ENCODE measurements around the gene ANKRD37. TPM values are rescaled to one million over a fixed set of nuclear protein-coding genes. Genes with fewer than 3 reads are reported as not detected.

ANKRD37 gene
- total and polyA plus RNA-seq, 2 of the 8 experiments (the other 6 are each of a cell fraction or from before 2014, with no cell fraction given), result 2.8 to 3.4 TPM

GRCh38 chr4:185390941-185391340, 5.7 kb upstream of the ANKRD37 start:
- no peak overlapping the region for H4K5ac ChIP-seq (ENCODE audit: insufficient read length, low read depth, low read length)
- POLR2A ChIA-PET (ENCODE audit: partially characterized antibody), result interaction anchor here (1.1 kb wide), 1 partner anchor 16 kb away, joined by 3 read pairs; no protein-coding TSS in a partner anchor
- 91% methylated on average over 6 of the region's 6 CpGs; no CpG with 5 or more reads in 1 of the 2 experiments for WGBS, 2 experiments (ENCODE audit: extremely low coverage in 1 of 2, insufficient coverage in 1 of 2, insufficient read length in 1 of 2, insufficient replicate concordance in 2 of 2, low coverage in 1 of 2, low lambda C conversion rate in 2 of 2, missing lambda C conversion rate in 1 of 2)
- TF ChIP-seq GABPA (IDR thresholded peaks at IDR 0.05; ENCODE audit: borderline replicate concordance, insufficient read depth, low read length) (no peak), POU5F1 (IDR thresholded peaks at IDR 0.05; ENCODE audit: low read depth, low read length) (no peak), JUND (IDR thresholded peaks at IDR 0.05; ENCODE audit: low read length) (no peak), NRF1 (IDR thresholded peaks at IDR 0.05; ENCODE audit: low read depth, low read length) (no peak), SAP30 (IDR thresholded peaks at IDR 0.05; ENCODE audit: insufficient read depth, insufficient replicate concordance, low read length) (no peak), BACH1 (IDR thresholded peaks at IDR 0.05; ENCODE audit: low read length) (no peak), ATF2 (IDR thresholded peaks at IDR 0.05; ENCODE audit: low read length) (no peak), BRCA1 (IDR thresholded peaks at IDR 0.05; ENCODE audit: low read depth, low read length) (no peak), FOSL1 (IDR thresholded peaks at IDR 0.05; ENCODE audit: insufficient read depth, low read depth, low read length) (no peak), SIRT6 (IDR thresholded peaks at IDR 0.05; ENCODE audit: low read length) (no peak), JUN (IDR thresholded peaks at IDR 0.05; ENCODE audit: low read depth, low read length) (no peak), ATF3 (IDR thresholded peaks at IDR 0.05; ENCODE audit: insufficient read depth, low read depth, low read length) (no peak)

More at GRCh38 chr4:185390941-185391340, 5.7 kb upstream of the ANKRD37 start:
- Histone ChIP-seq H3K23ac (ENCODE audit: insufficient read length) (no peak overlapping the region), H3K4me3 (ENCODE audit: extremely low read depth in 1 of 4, insufficient read depth in 2 of 4, low read depth in 3 of 4, low read length in 4 of 4) (no peak overlapping the region), H2BK120ac (replicated peaks; ENCODE audit: low read depth, low read length) (no peak overlapping the region), H3K23me2 (ENCODE audit: low read depth, low read length) (peaks cover 3% of the 10 kb centered on the region; the same call in 1 of the 2 replicates), H3K4ac (replicated peaks; ENCODE audit: insufficient read length, low read depth, low read length) (no peak overlapping the region), H3K79me1 (ENCODE audit: low read depth, low read length) (no peaks in the 10 kb centered on the region), H3K9ac (replicated peaks in 1 of 4; ENCODE audit: extremely low read depth in 1 of 4, low read depth in 3 of 4, low read length in 3 of 4) (no peak overlapping the region), H2AFZ (ENCODE audit: low read length) (no peak overlapping the region), H2BK5ac (ENCODE audit: low read depth, low read length) (no peak overlapping the region), H2BK12ac (ENCODE audit: low read depth, low read length) (no peak overlapping the region), H3K4me2 (ENCODE audit: insufficient read depth in 1 of 2, low read depth in 2 of 2, low read length in 2 of 2) (no peak overlapping the region), H3K79me2 (ENCODE audit: control insufficient read depth in 1 of 2, insufficient read depth in 2 of 2, low read length in 2 of 2) (no peaks in the 10 kb centered on the region), H2BK15ac (ENCODE audit: low read length) (no peak overlapping the region), H3K18ac (ENCODE audit: extremely low read depth, low read length) (no peak overlapping the region), H3K14ac (ENCODE audit: insufficient read length) (no peak overlapping the region), H4K20me1 (replicated peaks in 1 of 2; ENCODE audit: control insufficient read depth in 1 of 2, insufficient read depth in 2 of 2, low read length in 2 of 2) (no peaks in the 10 kb centered on the region), H4K91ac (replicated peaks; ENCODE audit: insufficient read length, low read length) (no peak overlapping the region), H2AK5ac (ENCODE audit: low read depth, low read length) (no peak overlapping the region), H3K27me3 (replicated peaks in 1 of 4; ENCODE audit: control insufficient read depth in 3 of 4, extremely low read depth in 1 of 4, insufficient read depth in 3 of 4, low read length in 3 of 4) (no peaks in the 10 kb centered on the region), H2BK20ac (ENCODE audit: low read length) (no peak overlapping the region), H3K27ac (ENCODE audit: low read depth, low read length) (no peak overlapping the region), H4K8ac (ENCODE audit: extremely low read depth, insufficient read depth, low read length) (no peak overlapping the region), H3K36me3 (ENCODE audit: control insufficient read depth in 2 of 4, insufficient read depth in 4 of 4, low read length in 3 of 4) (no peaks in the 10 kb centered on the region), H3K4me1 (replicated peaks in 1 of 4; ENCODE audit: control insufficient read depth in 3 of 4, insufficient read depth in 4 of 4, low read length in 3 of 4) (peaks cover 0 to 1% (median 0%) of the 10 kb centered on the region in 4 experiments; a peak in 1 of 7 replicates), H3K9me3 (ENCODE audit: insufficient read depth in 2 of 2, low read depth in 1 of 2, low read length in 1 of 2) (no peaks in the 10 kb centered on the region), H3K56ac (replicated peaks; ENCODE audit: insufficient read length, low read depth, low read length) (no peak overlapping the region)
- CTCF ChIA-PET (ENCODE audit: partially characterized antibody), result no interaction called here
- FAIRE-seq (no peak), DNase-seq (ENCODE audit: low read depth in 1 of 2, low spot score in 2 of 2) (no peak)

Measured in H1 (cell line).